GM10248 (cell line): ENCODE data around the gene WBP2NL.

ENCODE experiments used
- CTCF ChIA-PET: fragments of 300-600 bp; sonication (Branson Sonifier 250); formaldehyde crosslinking; extraction: SDS; loops from one replicate; lab custom pipeline; 2021; ENCODE audit warnings: antibody characterized with exemption; lab: Yijun Ruan, JAX
- POLR2A ChIA-PET: fragments of 350-650 bp; sonication (Branson Sonifier 250); formaldehyde crosslinking; extraction: SDS; loops from one replicate; lab custom pipeline; 2020; ENCODE audit warnings: antibody characterized with exemption; lab: Yijun Ruan, JAX
- DNase-seq: peaks from one replicate; pipeline ENCODE4 v3.0.0; 2012; ENCODE audit errors: extremely low spot score
- TF ChIP-seq, protein P1 (sequence below): IDR thresholded peaks from 2 replicates; pipeline ENCODE4 v1.5.1; 2012; ENCODE audit warnings: mild to moderate bottlenecking, low read depth; ENCODE audit errors: extremely low read depth, missing control alignments, control extremely low read depth

The WBP2NL gene

DNA sequence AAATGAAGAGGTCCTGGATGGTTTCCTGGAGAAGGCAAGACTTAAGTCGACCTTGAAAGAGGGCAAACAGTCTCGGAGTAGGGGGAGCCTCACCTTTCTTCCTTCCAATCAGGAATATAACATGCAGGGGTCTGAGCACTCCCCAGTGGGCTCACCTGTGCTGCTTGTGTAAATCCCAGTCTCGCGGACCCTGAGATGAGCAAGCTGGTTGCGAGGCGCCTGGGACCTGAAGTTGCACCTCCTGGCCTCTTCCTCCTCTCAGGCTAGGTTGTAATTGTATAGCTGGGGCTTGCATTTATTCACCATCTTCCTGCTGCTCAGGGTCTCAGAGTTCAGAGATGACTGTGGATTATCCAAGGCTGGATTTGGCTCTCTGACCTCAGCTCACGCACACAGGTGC lies 7.5 kb upstream of the WBP2NL start:
- TF ChIP-seq, protein P1, sequence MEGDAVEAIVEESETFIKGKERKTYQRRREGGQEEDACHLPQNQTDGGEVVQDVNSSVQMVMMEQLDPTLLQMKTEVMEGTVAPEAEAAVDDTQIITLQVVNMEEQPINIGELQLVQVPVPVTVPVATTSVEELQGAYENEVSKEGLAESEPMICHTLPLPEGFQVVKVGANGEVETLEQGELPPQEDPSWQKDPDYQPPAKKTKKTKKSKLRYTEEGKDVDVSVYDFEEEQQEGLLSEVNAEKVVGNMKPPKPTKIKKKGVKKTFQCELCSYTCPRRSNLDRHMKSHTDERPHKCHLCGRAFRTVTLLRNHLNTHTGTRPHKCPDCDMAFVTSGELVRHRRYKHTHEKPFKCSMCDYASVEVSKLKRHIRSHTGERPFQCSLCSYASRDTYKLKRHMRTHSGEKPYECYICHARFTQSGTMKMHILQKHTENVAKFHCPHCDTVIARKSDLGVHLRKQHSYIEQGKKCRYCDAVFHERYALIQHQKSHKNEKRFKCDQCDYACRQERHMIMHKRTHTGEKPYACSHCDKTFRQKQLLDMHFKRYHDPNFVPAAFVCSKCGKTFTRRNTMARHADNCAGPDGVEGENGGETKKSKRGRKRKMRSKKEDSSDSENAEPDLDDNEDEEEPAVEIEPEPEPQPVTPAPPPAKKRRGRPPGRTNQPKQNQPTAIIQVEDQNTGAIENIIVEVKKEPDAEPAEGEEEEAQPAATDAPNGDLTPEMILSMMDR: no peak
- ChIA-PET POLR2A (interaction anchor here (0.7 kb wide), 1 partner anchor 535 kb away, joined by 7 read pairs; no protein-coding TSS in a partner anchor), CTCF (interaction anchor here (1.2 to 1.6 kb wide), 2 partner anchors 22 to 453 kb away, joined by 3 read pairs; partner anchors contain the start of gene SEPTIN3)
- DNase-seq: no peak

DNA sequence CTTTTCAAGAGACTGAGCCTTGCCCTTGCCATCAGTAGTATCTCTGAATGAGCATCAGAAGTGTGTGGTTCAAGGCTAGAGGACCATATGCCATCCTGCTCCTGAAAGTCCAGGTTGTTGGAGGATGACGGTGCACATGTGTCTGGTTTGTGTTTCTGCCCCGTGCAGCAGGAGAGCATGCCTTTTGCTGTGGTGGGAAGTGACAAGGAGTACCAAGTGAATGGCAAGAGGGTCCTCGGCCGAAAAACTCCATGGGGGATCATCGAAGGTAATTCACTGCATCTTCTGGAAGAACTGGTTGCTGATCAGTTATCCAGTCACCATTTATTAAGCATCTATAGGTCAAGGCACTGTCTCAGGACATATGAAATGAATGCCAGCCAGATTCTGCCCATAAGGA lies 6.1 kb upstream of the WBP2NL start:
- ChIA-PET CTCF (interaction anchor here (1.0 kb wide), 1 partner anchor 26 kb away, joined by 3 read pairs; no protein-coding TSS in a partner anchor), POLR2A (no interaction called here)
- DNase-seq: no peak
- TF ChIP-seq, protein P1: no peak

DNA sequence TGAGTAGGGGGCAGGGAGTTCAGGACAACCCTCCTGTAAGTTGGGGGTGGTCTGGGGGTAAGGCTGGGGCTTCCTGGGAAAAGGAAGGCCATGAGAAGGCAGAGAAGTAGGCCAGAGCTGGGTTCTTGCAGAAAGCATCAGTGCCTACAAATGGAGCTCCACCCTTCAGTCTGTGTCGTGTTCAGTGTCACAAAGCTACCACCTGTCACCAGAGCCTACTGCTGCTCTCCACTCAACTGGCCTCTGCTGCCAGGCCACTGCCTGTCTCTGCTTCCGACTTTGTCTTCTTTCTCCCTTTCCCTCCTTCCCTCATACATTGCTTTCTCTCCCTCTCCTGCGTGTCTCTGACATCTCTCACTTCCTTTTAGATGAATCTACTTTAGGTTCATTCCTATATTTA lies 3.4 kb upstream of the WBP2NL start:
- CTCF ChIA-PET: interaction anchor here (1.0 to 1.6 kb wide), 3 partner anchors 8 to 441 kb away, joined by 3 to 4 read pairs (median 3); partner anchors contain the start of gene SEPTIN3

DNA sequence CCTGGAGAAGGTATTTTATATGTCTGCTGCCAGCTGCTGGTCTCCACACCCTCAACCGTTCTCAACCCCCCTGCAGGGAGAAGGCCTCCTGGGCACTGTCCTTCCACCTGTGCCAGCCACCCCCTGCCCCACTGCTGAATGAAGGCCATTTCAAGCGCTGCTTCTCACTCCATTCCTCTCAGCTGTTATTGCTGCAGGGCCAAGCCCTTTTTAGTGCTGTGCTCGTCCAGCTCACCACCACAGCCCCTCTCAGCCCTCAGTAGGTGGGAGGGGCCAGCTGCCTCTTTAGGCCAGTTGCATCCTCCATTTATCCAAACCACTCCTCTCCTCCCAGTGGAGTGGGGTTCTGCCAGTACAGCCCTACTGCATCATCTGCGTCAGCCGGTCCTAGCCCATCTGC lies 1.8 kb upstream of the WBP2NL start:
- CTCF ChIA-PET: interaction anchor here (0.8 kb wide), 1 partner anchor 300 kb away, joined by 3 read pairs; no protein-coding TSS in a partner anchor
- TF ChIP-seq, protein P1: no peak
- POLR2A ChIA-PET: interaction anchor here (0.6 kb wide), 1 partner anchor 47 kb away, joined by 5 read pairs; no protein-coding TSS in a partner anchor

More for the DNA sequence above, 3.4 kb upstream of the WBP2NL start:
- no peak for DNase-seq
- TF ChIP-seq, protein P1: no peak
- POLR2A ChIA-PET: no interaction called here

DNA sequence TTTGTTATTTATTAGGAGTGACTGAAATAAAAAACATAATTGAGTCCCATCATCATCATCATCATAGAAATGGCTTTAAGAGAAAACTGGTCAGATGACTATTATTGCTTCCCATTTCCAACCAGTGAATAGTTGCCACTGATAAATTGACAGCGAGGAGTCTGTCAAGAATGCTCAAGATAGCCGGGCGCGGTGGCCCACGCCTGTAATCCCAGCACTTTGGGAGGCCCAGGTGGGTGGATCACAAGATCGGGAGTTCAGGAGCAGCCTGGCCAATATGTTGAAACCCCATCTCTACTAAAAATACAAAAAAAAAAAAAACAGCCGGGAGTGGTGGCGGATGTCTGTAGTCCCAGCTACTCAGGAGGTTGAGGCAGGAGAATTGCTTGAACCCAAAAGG lies 1.9 kb downstream of the WBP2NL start:
- TF ChIP-seq, protein P1: no peak
- POLR2A ChIA-PET: no interaction called here
- CTCF ChIA-PET: no interaction called here
- DNase-seq: no peak

More for the DNA sequence above, 1.8 kb upstream of the WBP2NL start:
- no peak for DNase-seq

DNA sequence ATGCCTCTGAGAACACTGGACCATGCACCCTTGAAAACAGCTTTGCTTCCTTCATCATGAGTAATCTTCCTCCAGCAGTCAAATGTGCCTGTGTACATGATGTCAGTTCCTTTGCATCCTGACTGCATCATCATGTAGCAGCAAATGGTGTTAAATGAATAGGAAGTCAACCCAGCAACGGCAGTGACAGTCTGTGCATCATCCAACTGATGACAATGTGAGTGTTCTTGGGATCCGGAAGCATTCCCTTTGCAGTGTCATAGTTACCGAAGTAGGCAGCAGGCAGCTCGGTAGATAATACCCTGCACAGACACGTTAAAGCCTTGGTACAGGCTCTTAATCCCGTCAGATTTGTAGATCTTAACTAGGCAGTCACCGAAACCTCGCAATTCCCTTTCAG lies 2.5 kb downstream of the WBP2NL start:
- TF ChIP-seq, protein P1: no peak
- CTCF ChIA-PET: no interaction called here
- DNase-seq: no peak
- POLR2A ChIA-PET: no interaction called here
